GM19324 (cell line): ENCODE results near the gene CCNG1.
"Not testable (repeated sequence)": the region's sequence is repeated elsewhere in the genome, so short reads cannot be mapped to it uniquely, and the experiment has no call there.

Source experiments
- ATAC-seq: cut with Tn5 transposase; IDR thresholded peaks from one replicate; pipeline ENCODE4 v1.9.1; 2021; ENCODE audit warnings: mild to moderate bottlenecking, moderate library complexity; ENCODE audit not compliant: unreplicated experiment, low FRiP score

CCNG1 gene, protein sequence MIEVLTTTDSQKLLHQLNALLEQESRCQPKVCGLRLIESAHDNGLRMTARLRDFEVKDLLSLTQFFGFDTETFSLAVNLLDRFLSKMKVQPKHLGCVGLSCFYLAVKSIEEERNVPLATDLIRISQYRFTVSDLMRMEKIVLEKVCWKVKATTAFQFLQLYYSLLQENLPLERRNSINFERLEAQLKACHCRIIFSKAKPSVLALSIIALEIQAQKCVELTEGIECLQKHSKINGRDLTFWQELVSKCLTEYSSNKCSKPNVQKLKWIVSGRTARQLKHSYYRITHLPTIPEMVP

DNA sequence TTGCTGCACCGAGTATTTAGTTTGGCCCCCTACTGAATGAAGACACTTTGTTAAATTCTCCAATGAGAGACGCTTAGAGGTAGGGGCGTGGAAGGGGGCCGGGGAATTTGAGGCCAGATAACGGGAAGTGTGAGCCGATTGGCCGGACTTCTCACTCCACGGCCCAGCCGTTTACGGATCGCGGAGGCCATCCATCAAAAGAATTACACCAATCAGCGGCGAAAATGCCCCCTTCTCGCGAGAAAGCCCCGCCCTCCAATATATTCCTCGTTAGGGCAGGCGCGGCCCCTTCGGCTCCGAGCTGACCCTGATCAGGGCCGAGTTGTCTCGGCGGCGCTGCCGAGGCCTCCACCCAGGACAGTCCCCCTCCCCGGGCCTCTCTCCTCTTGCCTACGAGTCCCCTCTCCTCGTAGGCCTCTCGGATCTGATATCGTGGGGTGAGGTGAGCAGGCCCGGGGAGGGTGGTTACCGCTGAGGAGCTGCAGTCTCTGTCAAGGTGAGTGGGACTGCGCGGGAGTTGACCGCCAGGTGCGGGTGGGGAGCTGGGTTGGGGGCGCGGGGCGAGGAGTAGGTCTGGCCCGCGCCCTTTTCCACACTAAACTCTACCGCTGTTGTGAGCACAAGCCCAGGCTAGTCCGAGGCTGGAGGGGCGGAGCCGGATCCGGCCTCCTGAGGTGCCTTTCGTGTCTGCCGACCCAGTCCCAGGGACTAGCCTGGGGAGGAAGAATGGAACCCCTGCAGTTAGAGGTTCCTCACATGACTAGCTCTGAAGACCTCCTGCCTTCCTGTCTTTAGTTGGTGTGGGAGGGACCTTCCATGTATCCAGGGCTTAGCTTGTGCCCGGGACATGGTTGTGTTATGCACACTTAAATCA is at the start of gene CCNG1:
TSS of gene CCNG1 (plus strand) at position 287 of the 874 bp plus-strand sequence. CDS start 1,662 bp downstream, outside the sequence.
- peak; percentile 99 for ATAC-seq

DNA sequence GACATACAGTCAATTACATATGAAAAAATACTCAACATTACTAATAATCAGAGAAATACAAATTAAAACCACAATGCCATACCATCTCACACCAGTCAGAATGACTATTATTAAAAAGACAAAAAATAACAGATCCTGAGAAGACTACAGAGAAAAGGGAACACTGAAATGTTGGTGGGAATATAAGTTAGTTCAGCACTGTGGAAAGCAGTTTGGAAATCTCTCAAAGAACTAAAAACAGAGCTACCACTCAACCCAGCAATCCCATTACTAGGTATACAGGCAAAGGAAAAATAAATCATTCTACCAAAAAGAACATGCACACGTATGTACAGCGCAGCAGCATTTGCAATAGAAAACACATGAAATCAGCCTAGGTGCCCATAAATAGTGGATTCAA is 41.6 kb upstream of the CCNG1 start:
- no peak for ATAC-seq

DNA sequence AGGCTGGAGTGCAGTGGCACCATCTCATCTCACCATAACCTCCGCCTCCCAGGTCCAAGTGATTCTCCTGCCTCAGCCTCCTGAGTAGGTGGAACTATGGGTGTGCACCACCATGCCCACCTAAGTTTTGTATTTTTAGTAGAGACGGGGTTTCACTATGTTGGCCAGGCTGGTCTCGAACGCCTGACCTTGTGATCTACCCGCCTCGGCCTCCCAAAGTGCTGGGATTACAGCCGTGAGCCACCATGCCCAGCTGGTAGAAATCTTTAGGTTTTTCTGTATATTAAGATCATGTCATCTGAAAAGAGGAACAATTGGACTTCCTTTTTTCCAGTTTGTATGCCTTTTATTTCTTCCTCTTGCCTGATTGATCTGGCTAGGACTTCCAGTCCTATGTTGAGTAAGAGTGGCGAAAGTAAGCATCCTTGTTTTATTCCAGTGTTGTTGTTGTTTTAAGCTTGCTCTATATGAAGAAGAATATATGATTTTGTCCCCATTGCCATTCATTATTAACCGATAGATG is 40.5 kb upstream of the CCNG1 start:
- ATAC-seq: not testable (repeated sequence)

DNA sequence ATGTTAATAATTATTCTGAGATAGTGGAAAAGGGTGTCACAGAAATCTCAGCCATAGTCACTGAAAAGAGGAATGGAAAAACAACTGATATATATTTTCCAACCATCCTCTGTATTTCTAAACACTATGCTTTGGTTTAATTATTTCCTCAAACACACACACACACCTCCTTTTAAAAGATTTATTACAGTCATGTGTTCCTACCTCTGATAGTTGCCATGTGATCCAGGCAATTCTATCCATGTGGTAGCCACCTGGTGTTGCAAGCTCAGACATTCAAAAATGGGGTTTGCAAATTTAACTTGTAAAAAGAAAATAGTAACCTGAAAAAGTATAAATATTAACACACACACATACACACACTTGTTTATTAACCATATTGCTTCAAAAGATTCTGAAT is 40.0 kb upstream of the CCNG1 start:
- ATAC-seq: no peak

DNA sequence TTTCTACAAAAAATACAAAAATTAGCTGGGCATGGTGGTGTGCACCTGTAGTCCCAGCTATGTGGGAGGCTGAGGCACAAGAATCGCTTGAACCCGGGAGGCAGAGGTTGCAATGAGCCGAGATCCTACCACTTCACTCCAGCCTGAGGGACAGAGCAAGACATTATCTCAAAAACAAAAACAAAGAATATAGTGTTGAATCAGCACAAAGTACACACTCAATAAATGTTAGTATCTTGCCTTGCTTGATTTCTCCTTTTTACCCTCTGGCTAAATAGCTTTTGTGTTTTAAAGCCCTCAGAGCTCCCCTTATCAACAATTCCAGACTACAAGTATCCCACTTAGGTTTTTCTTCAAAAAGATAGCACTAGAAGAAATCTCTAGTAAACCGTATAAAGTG is 37.5 kb upstream of the CCNG1 start:
- no peak for ATAC-seq

DNA sequence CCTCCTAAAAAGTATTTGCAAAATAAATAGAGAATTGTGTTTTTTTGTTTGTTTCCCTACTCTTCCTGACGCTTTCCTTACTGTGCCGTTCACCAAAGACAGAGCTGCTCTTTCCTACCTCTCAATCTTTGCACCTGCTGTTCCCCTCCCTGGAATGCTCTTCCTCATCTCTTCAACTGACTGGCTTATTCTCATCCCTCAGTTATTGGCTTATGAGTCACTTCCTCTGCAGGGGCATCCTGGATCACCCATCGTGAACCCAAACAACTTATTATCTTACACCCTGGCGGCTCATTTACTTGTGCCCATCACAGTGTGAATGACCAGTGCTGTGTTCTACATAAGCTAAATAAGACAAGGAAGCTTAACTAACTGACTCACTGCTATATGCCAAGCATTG is 36.1 kb upstream of the CCNG1 start:
- no peak for ATAC-seq

DNA sequence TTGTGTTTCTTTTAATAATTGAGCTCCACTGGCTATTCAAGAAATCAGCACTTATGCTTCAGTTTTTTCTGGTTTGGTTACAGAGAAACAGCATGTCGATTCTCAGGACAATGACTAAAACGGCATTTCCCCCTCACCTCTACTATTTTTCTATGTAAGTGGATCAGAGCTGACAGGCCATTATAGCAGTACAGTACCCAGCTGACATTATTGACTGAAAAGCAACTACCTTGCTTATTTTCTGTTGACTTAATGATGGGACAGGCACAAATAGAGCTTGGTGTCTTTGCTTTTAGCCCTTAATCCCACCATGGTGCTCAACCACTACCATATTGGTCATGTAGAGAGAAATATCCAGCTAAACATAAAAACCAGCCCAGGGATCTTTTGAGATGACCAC is 35.4 kb upstream of the CCNG1 start:
- no peak for ATAC-seq

DNA sequence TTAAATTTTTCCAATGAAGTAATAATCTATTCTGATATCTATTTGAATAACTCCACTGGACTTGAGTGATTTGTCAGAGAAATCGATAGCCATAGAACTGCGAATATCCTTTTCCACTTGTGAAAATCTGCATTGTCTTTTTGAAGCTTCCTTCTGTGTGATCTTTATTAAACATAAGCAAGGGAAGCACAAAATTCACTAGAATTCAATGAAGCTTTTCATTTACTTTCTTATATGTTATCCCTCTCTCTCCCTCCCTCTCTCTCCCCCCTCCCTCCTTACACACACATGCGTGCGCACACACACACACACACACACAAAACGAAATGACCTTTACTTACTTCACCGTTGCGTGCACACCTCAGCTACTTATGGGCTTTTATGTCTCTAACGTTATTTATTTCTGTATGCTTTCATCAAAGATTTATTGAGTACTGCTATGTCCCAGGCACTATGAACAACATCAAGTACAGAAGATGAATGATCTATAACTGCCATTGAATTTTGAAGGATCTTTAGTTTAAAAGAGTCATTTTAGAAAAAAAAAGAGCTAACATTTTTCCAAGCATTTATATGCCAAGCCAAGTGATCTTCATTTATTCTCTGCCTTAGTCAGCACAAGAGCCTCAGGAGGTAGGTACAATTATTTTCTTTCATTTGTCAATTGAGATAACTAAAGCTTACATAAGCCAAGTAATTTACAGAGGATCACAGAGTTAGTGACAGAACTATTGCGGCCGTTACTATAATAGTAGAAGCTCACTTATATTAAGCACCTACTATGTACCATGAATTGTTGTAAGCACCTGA is 32.8 kb upstream of the CCNG1 start:
- ATAC-seq: no peak

DNA sequence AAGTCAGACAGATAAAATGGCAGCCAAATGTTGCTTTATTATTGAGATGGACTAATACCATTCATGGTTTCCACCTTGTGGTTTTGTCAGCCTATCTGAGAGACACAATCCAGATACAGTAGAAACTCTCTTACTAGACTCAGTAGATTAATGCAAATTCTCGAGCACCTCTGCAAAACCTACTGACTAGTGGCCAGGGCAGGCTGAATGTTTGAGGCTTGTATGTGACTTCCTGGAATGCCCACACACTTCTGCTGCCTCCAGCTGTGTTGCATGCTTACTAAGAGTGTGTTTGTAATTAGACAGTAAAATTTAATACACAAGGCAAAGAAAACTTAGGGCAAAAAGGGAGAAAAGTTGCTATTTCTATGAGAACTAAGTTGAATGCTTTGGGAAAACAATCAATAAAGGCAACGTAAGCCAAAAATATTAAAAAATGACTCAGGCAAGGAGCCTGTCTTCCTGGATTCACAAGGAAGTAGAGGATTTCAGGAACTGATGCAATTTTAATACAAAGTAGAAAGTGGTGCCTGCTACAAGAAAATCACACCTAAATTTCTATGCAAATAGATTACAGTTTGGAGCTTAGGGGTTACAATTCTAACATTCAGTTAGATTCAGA is 30.2 kb upstream of the CCNG1 start:
- ATAC-seq: peak; percentile 82

DNA sequence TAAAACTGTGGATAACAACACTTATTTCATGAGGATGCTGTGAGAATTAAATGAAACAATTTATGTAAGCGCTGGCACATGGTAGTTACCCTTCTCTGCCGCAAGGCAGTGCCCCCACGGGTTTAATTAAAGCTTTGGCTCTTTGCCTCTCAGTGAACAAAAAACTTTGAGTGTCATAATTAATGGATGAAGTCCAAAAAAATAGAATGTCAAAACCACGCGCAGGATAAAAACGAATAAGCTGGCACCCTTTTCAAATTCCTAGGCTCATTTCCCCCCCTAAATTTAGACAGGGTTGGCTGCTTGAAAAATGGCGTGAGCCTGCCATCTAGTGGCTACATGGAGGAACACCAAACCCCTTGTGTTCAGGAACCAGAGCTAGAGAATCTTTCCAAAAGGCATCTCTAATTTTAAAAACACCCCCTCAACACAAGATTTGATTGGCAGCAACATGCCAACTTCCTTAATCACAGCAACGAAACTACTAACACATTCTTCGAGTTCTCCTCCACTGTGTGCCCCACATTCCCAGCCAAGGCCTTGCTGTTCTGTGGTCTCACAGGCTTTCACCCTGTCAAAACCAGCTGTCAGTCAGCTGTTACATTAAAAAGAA is 29.0 kb upstream of the CCNG1 start:
- ATAC-seq: peak; percentile 67

DNA sequence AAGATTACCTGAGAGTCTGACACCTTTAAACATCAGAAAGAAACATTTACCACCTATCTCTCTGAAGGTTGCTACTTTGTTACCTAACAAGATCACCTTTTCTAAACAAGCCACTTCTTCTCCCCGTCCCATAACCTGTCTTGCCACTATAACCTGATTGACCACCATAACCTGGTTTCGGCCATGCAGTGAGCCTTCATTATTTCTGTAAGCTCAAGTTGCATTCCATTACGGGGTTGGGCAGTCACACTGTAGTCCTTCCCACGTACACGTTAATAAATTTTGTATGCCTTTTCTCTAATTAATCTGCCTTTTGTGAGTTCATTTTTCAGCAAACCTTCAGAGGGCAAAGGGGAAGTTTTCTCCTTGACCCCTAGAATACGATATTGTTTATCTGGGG is 28.0 kb upstream of the CCNG1 start:
- ATAC-seq: no peak

DNA sequence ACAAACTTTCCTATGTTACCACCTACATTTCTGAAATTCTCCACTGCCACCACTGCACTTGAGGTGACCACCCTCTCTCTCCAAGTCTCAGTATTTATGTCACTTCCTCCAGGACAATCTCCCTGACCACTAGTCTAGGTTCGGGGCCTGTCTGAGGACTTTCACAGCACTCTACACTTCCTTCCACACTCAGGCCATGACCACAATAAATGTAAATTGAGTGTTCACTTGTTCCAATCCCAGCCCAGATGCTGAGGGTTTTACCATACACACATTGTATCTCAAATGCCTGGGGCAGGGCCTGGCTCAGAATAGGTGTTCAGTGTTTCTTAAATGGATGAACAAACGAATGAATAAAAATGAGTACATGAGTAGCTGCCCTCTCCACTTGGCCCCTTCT is 26.9 kb upstream of the CCNG1 start:
- ATAC-seq: no peak

DNA sequence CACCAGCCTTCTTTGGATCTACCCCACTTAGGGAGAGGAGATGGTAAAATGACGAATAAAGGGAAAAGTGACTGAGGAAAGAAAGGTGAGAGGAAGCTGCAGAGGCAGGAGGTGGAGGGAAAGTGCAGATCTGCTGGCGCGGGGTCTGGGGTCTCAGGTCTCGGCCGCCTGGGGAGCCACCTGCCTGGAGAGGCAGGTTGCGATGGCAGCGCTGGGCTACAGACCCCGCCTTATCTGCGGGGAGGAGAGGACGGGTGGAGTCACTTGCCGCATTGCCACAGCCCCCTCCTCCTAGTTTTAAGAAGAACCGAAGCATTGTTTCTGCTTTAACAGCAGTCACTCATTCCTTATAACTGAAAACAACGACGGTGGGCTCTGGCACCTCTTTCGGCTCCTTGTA is 21.7 kb upstream of the CCNG1 start:
- ATAC-seq: not testable (repeated sequence)

DNA sequence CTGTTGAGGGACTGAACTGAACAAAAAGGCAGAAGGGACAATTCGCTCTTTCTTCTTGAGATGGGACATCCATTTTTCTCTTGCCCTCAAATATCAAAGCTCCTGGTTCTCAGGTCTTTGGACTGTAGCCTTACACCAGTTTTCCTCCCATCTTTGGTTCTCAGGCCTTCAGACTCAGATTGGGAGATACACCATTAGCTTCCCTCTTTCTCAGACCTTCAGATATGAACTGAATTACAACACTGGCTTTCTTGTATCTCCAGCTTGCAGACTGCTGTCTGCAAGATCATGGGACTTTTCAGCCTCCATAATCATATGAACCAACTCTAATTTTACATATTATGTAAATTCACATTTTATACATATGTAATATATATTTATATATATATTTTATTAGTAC is 12.6 kb upstream of the CCNG1 start:
- no peak for ATAC-seq

DNA sequence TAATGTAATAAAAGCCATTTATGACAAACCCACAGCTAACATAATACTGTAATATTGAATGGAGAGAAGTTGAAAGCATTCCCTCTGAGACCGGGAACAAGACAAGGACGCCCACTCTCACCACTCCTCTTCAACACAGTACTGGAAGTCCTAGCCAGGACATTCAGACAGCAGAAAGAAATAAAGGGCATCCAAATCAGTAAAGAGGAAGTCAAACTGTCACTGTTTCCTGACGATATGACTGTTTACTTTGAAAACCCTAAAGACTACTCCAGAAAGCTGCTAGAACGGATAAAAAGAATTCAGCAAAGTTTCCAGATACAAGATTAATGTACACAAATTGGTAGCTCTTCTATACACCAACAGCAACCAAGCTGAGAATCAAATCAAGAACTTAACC is 11.3 kb upstream of the CCNG1 start:
- ATAC-seq: not testable (repeated sequence)

DNA sequence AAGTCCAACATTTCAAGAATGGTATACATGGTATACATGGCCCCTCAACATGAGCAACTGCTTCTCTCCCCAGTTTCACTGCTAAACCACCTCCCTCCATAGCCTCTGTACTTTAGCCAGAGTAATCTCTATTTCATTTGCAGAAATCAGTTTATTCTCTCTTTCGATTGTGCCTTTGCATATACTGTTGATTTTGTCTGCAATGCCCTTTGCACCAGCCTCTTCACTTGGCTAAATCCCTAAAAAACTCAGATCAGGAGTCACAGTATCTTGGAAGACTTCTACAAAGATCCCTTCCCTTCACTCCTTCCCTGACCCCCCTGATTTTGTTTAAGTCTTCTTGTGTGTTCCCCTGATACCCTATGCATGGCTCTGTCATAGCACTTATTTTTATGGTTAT is 4.9 kb upstream of the CCNG1 start:
- no peak for ATAC-seq

DNA sequence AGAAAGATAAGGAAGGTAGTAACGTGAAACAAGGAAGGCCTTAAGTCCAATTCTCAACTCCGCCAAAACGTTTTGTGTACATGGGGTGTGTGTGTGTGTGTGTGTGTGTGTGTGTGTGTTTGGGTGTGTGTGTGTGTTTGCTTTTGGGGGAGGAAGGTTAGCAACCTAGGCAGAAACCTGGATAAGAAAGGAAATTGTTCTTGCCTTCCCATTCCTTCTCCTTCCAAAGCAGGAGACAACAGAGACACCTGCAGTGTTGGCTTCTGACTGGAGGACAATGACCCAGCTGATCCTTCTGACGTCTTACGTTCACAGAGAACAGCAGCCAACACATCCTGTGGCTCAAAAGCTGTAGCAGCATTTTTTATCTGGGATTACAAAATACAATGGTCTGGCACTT is 4.1 kb upstream of the CCNG1 start:
- no peak for ATAC-seq

DNA sequence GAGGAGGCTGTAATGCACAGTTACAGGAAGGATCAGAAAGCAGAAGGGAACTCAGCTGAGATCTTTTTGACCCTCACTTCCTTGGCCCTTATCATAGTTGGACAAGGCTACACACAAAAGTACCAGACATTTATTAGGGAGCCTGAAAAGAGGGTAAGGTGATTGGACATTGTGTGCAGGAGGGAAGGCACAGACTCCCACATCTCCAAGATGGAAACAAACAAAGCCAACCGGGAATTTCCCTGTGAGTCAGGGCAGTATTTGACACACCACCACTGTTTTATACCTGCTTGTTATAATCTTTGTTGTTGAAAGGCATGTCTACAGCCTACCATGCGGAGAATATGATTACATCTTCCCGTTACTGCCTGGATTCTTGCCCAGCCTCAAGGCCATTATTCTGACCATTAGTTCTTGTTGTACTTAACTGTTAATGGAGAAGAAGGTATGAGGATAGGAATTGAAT is 3.0 kb upstream of the CCNG1 start:
- no peak for ATAC-seq

DNA sequence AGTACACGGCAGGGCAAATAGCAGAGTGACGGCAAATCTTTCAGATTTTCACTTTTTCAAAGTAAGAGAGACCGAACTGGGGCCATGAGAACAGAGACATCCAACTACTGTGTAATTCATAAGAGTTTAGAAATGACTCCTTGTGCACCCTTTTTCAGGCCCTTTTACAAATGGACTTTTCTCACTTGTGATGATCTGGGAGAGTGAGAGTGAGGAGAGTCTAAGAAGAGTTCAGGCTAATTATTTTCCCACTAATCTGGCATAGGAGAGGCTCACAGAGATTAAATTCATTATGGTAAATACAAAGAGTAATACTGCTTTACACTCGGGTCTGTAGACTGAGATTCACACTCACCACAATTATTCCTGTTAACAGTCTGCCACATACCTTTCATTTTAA is 880 bp upstream of the CCNG1 start:
- no peak for ATAC-seq

DNA sequence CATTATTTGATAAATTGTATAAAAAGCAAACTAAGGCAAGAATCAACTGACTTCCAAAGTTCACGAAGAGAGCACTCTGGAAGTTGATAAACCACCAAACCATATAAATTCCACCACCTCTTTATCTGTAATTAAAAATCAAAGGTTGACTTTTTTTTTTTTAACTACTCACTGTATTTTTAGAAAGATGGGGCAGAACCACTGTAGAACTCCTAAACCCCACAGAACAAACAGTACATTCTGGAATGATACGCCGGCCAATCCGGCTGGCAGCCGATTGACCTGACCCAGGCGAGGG is 435 bp upstream of the CCNG1 start:
- no peak for ATAC-seq
